Keratinocyte (primary cell): ENCODE results near the gene LGR6.
"Not testable (repeated sequence)": the region's sequence is repeated elsewhere in the genome, so short reads cannot be mapped to it uniquely, and the experiment has no call there.

Experiments
- CTCF ChIP-seq, 3 experiments: IDR thresholded peaks in 1 of 3; conservative IDR thresholded peaks in 1 of 3; optimal IDR thresholded peaks in 1 of 3; 2 replicates in 2 of 3; 3 replicates in 1 of 3; pipeline versions ENCODE3 to v1.5.1; 2011; ENCODE audit warnings: low read length in 3 of 3, mild to moderate bottlenecking in 3 of 3, moderate library complexity in 2 of 3, control low read depth in 1 of 3, inconsistent platforms in 1 of 3; ENCODE audit not compliant: insufficient read depth in 2 of 3; ENCODE audit errors: extremely low read depth in 1 of 3
- EZH2 ChIP-seq: IDR thresholded peaks from one replicate; pipeline ENCODE4 v1.6.1; 2012; ENCODE audit warnings: inconsistent platforms, mild to moderate bottlenecking, low read length, moderate library complexity

GRCh38 chr1:202145744-202146140, 47.9 kb upstream of the LGR6 start:
- TF ChIP-seq EZH2; CTCF (optimal IDR thresholded peaks at IDR 0.05 in 1 of 3, IDR thresholded peaks at IDR 0.05 in 1 of 3, conservative IDR thresholded peaks at IDR 0.05 in 1 of 3; ENCODE audit: extremely low read depth in 1 of 3, insufficient read depth in 2 of 3, low read length in 3 of 3): not testable (repeated sequence)
